HepG2 (cell line): Measurements from ENCODE around the gene C1orf74. TPM values are rescaled to one million over a fixed set of nuclear protein-coding genes. Genes with fewer than 3 reads are reported as not detected.

Experiments used
- ATRX ChIP-seq: sonication (generic); formaldehyde crosslinking; IDR thresholded peaks from 2 replicates; pipeline ENCODE4 v1.4.0; 2020; ENCODE audit warnings: missing genetic modification reagents, borderline replicate concordance
- DNMT1 ChIP-seq: sonication (generic); formaldehyde crosslinking; IDR thresholded peaks from 2 replicates; pipeline ENCODE4 v1.5.1; 2020; ENCODE audit warnings: mild to moderate bottlenecking, missing genetic modification reagents
- ETV6 ChIP-seq: sonication (generic); formaldehyde crosslinking; conservative IDR thresholded peaks from 2 replicates; pipeline ENCODE4 v1.4.0; 2020; ENCODE audit warnings: missing genetic modification reagents
- MBD4 ChIP-seq: IDR thresholded peaks from 2 replicates; pipeline ENCODE4 v1.6.1; 2012; ENCODE audit warnings: low read length, inconsistent platforms, borderline replicate concordance
- MZF1 ChIP-seq: sonication (generic); formaldehyde crosslinking; IDR thresholded peaks from 2 replicates; pipeline ENCODE4 v1.8.1; 2023; ENCODE audit warnings: mild to moderate bottlenecking, missing genetic modification reagents, borderline replicate concordance
- SCMH1 ChIP-seq: sonication (generic); formaldehyde crosslinking; IDR thresholded peaks from 2 replicates; pipeline ENCODE4 v1.9.0; 2021; ENCODE audit warnings: missing genetic modification reagents, mild to moderate bottlenecking, borderline replicate concordance
- SNAPC2 ChIP-seq: sonication (generic); formaldehyde crosslinking; IDR thresholded peaks from 2 replicates; pipeline ENCODE4 v1.8.1; 2022; ENCODE audit warnings: mild to moderate bottlenecking, missing genetic modification reagents
- SP5 ChIP-seq: IDR thresholded peaks from 2 replicates; pipeline ENCODE4 v1.6.1; 2016; ENCODE audit warnings: low read depth, borderline replicate concordance
- ZFYVE20 ChIP-seq: sonication (generic); formaldehyde crosslinking; IDR thresholded peaks from 2 replicates; pipeline ENCODE4 v1.8.0; 2023; ENCODE audit warnings: low read depth, mild to moderate bottlenecking, moderate library complexity, missing genetic modification reagents, borderline replicate concordance
- ZNF17 ChIP-seq: sonication (generic); formaldehyde crosslinking; IDR thresholded peaks from 2 replicates; pipeline ENCODE4 v1.5.0; 2020; ENCODE audit warnings: mild to moderate bottlenecking, missing genetic modification reagents
- ZNF44 ChIP-seq: sonication (generic); formaldehyde crosslinking; IDR thresholded peaks from 2 replicates; pipeline ENCODE4 v1.5.1; 2020; ENCODE audit warnings: mild to moderate bottlenecking, missing genetic modification reagents
- ZNF549 ChIP-seq: sonication (generic); formaldehyde crosslinking; IDR thresholded peaks from 2 replicates; pipeline ENCODE4 v1.5.0; 2020; ENCODE audit warnings: missing genetic modification reagents
- ZNF569 ChIP-seq: sonication (generic); formaldehyde crosslinking; IDR thresholded peaks from 2 replicates; pipeline ENCODE4 v1.5.0; 2020; ENCODE audit warnings: mild to moderate bottlenecking, missing genetic modification reagents, moderate library complexity, borderline replicate concordance
- ZNF607 ChIP-seq: sonication (generic); formaldehyde crosslinking; IDR thresholded peaks from 2 replicates; pipeline ENCODE4 v1.5.1; 2020; ENCODE audit warnings: missing genetic modification reagents, mild to moderate bottlenecking, borderline replicate concordance
- ZNF816 ChIP-seq: sonication (generic); formaldehyde crosslinking; IDR thresholded peaks from 2 replicates; pipeline ENCODE4 v1.8.0; 2022; ENCODE audit warnings: missing genetic modification reagents, mild to moderate bottlenecking, borderline replicate concordance
- polyA plus RNA-seq, 8 experiments: library from polyadenylated mRNA; depleted of rRNA in 3 of 8; stranded (reverse) in 7 of 8; unstranded in 1 of 8; fragments of >200 nt; fragmentation: Illumina TruSeq in 4 of 8; extraction: Trizol in 4 of 8; gene quantifications; 2 replicates each; pipeline versions ENCODE4 v1.2.1 to v1.2.3, GENCODE V29; 2011 to 2016; ENCODE audit warnings: low read depth in 4 of 8, missing spikeins in 1 of 8, mixed read lengths in 1 of 8; ENCODE audit not compliant: insufficient read depth in 1 of 8
- total RNA-seq, 5 experiments: library from RNA; depleted of rRNA; stranded (reverse); fragments of >200 nt; fragmentation: Illumina TruSeq; extraction: Trizol; gene quantifications; 2 replicates each; pipeline ENCODE4 v1.2.3, GENCODE V29; 2016; ENCODE audit warnings: low read depth in 1 of 5
- TF ChIP-seq, protein P1 (sequence below): sonication (generic); formaldehyde crosslinking; IDR thresholded peaks from 2 replicates; pipeline ENCODE4 v1.5.0; 2020; ENCODE audit warnings: missing genetic modification reagents
- TF ChIP-seq, protein P2 (sequence below): sonication (generic); formaldehyde crosslinking; IDR thresholded peaks from 2 replicates; pipeline ENCODE4 v1.4.0; 2020; ENCODE audit warnings: mild to moderate bottlenecking, missing genetic modification reagents
- TF ChIP-seq, protein P3 (sequence below): sonication (generic); formaldehyde crosslinking; IDR thresholded peaks from 2 replicates; pipeline ENCODE4 v1.4.0; 2020; ENCODE audit warnings: mild to moderate bottlenecking, missing genetic modification reagents
- TF ChIP-seq, protein P4 (sequence below): sonication (generic); formaldehyde crosslinking; IDR thresholded peaks from 2 replicates; pipeline ENCODE4 v1.4.0; 2020; ENCODE audit warnings: missing genetic modification reagents

The C1orf74 gene
- total and polyA plus RNA-seq, 2 of the 13 experiments (the other 11 are each of a cell fraction or from before 2014, with no cell fraction given): 0.33 to 0.71 TPM

DNA sequence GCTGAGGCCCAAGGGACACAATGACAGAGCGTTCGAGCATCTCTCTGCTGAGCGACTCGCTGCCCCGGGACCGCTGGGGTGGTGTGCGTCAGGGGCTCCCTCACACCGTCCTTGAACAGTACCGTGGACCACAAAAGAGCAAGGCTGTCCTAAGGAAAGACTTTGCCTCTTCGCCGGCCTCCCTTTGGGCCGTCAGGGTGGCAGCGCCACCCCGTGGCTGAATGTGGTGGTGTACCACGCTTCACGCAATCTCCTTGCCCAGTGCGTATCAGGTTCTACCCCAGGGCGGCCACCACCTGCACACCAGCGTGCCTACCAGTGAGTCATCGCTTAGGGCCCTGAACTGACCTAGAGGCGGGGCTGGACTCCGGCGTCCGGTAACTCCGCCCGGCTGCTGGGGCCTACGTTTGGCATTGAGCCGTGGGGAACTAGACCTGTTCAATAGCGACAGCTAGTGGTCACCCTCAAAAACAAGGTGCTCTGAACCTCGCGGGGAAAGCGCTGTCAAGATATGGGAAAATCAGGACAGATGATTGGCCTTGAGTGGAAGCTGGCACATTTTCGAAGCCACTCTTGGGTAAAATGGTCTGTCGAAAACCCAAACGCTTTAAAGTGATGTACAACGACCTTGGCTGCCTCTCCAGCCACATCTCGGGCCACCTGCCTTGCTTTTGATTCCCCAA, 36.6 kb downstream of the C1orf74 start (continued):
- TF ChIP-seq, protein P1, sequence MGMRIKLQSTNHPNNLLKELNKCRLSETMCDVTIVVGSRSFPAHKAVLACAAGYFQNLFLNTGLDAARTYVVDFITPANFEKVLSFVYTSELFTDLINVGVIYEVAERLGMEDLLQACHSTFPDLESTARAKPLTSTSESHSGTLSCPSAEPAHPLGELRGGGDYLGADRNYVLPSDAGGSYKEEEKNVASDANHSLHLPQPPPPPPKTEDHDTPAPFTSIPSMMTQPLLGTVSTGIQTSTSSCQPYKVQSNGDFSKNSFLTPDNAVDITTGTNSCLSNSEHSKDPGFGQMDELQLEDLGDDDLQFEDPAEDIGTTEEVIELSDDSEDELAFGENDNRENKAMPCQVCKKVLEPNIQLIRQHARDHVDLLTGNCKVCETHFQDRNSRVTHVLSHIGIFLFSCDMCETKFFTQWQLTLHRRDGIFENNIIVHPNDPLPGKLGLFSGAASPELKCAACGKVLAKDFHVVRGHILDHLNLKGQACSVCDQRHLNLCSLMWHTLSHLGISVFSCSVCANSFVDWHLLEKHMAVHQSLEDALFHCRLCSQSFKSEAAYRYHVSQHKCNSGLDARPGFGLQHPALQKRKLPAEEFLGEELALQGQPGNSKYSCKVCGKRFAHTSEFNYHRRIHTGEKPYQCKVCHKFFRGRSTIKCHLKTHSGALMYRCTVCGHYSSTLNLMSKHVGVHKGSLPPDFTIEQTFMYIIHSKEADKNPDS (CRISPR knock-in tag): no peak
- peak; percentile 87 for TF ChIP-seq SP5 (CRISPR knock-in tag)
- TF ChIP-seq DNMT1 (CRISPR knock-in tag): no peak
- TF ChIP-seq ZNF549 (CRISPR knock-in tag): no peak
- no peak for TF ChIP-seq SCMH1 (CRISPR knock-in tag)
- TF ChIP-seq ZNF17 (CRISPR knock-in tag): no peak
- TF ChIP-seq ZNF607: no peak
- TF ChIP-seq SNAPC2 (CRISPR knock-in tag): no peak
- TF ChIP-seq ZNF816 (CRISPR knock-in tag): no peak
- TF ChIP-seq, protein P2, sequence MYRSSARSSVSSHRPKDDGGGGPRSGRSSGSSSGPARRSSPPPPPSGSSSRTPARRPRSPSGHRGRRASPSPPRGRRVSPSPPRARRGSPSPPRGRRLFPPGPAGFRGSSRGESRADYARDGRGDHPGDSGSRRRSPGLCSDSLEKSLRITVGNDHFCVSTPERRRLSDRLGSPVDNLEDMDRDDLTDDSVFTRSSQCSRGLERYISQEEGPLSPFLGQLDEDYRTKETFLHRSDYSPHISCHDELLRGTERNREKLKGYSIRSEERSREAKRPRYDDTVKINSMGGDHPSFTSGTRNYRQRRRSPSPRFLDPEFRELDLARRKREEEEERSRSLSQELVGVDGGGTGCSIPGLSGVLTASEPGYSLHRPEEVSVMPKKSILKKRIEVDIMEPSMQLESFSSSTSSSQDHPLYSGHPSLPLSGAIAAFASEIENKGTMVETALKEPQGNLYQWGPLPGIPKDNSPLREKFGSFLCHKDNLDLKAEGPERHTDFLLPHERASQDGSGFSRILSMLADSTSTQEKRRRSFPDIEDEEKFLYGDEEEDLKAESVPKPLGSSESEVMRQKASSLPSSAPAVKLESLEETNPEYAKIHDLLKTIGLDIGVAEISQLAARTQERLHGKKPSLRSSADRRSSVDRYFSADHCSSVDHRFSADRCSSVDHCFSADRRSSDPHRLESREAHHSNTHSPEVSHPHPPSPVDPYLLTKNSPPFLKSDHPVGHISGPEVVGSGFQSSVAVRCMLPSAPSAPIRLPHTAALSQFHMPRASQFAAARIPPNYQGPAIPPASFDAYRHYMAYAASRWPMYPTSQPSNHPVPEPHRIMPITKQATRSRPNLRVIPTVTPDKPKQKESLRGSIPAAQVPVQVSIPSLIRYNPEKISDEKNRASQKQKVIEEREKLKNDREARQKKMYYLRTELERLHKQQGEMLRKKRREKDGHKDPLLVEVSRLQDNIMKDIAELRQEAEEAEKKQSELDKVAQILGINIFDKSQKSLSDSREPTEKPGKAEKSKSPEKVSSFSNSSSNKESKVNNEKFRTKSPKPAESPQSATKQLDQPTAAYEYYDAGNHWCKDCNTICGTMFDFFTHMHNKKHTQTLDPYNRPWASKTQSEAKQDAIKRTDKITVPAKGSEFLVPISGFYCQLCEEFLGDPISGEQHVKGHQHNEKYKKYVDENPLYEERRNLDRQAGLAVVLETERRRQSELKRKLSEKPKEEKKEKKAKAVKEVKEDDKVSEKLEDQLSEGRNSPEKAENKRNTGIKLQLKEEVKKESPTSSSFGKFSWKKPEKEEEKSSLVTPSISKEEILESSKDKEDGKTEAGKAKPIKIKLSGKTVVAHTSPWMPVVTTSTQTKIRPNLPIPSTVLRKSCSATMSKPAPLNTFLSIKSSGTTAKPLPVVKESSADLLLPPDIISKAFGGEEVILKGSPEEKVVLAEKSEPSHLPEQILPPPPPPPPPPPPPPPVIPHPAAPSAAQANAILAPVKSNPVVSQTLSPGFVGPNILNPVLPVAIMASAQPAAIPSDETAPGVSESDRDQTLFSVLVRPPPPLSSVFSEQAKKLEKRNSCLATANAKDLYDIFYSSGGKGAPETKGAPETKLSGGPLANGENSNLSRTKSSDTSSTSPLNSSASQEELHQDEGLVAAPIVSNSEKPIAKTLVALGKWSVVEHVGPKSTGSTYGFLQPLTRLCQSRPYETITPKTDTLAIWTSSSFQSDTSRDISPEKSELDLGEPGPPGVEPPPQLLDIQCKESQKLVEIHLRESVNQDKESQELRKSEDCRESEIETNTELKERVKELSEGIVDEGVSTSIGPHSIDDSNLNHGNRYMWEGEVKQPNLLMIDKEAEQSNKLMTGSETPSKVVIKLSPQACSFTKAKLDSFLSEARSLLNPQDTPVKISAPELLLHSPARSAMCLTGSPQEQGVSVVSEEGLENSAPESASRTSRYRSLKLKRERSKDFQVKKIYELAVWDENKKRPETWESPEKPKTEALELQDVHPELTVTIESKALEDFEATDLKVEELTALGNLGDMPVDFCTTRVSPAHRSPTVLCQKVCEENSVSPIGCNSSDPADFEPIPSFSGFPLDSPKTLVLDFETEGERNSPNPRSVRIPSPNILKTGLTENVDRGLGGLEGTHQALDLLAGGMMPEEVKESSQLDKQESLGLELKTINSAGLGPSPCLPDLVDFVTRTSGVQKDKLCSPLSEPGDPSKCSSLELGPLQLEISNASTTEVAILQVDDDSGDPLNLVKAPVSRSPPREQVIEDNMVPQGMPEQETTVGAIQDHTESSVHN (CRISPR knock-in tag): no peak
- TF ChIP-seq, protein P3, sequence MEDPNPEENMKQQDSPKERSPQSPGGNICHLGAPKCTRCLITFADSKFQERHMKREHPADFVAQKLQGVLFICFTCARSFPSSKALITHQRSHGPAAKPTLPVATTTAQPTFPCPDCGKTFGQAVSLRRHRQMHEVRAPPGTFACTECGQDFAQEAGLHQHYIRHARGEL: no peak
- TF ChIP-seq ETV6 (CRISPR knock-in tag): no peak; the same call in 1 of the 2 replicates
- no peak for TF ChIP-seq ZFYVE20 (CRISPR knock-in tag)
- TF ChIP-seq MZF1 (CRISPR knock-in tag): no peak
- no peak for TF ChIP-seq ATRX
- TF ChIP-seq ZNF44 (CRISPR knock-in tag): peak; percentile 67; the same call in 1 of the 2 replicates
- TF ChIP-seq, protein P4, sequence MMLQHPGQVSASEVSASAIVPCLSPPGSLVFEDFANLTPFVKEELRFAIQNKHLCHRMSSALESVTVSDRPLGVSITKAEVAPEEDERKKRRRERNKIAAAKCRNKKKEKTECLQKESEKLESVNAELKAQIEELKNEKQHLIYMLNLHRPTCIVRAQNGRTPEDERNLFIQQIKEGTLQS: peak; percentile 89
- no peak for TF ChIP-seq ZNF569 (CRISPR knock-in tag)
- no peak for TF ChIP-seq MBD4
